HG03095 (cell line): ENCODE results near the gene URM1.

Source experiments
- ATAC-seq: cut with Tn5 transposase; IDR thresholded peaks from one replicate; pipeline ENCODE4 v1.9.1; 2021; ENCODE audit warnings: moderate library complexity; ENCODE audit not compliant: unreplicated experiment

The URM1 gene

GRCh38 chr9:128344931-128345605 is 26.1 kb upstream of the URM1 start:
- ATAC-seq, result no peak

- ATAC-seq, result no peak
Measured at GRCh38 chr9:128349125-128349524, 22.0 kb upstream of the URM1 start.

- no peak for ATAC-seq
Measured at GRCh38 chr9:128349772-128350171, 21.4 kb upstream of the URM1 start.

- no peak for ATAC-seq
Measured at GRCh38 chr9:128355451-128355850, 15.7 kb upstream of the URM1 start.

- ATAC-seq, result no peak
Measured at GRCh38 chr9:128358090-128358489, 13.1 kb upstream of the URM1 start.

- no peak for ATAC-seq
Measured at GRCh38 chr9:128358861-128359260, 12.3 kb upstream of the URM1 start.

- ATAC-seq, result no peak
Measured at GRCh38 chr9:128360826-128361225, 10.3 kb upstream of the URM1 start.

- no peak for ATAC-seq
Measured at GRCh38 chr9:128361296-128361985, 9.7 kb upstream of the URM1 start.

GRCh38 chr9:128361986-128362646 is 9.1 kb upstream of the URM1 start:
- ATAC-seq, result peak; percentile 76

GRCh38 chr9:128362774-128363173 is 8.4 kb upstream of the URM1 start:
- ATAC-seq, result no peak

GRCh38 chr9:128365525-128365924 is 5.6 kb upstream of the URM1 start:
- no peak for ATAC-seq

GRCh38 chr9:128369024-128369706 is 2.0 kb upstream of the URM1 start:
- ATAC-seq, result no peak

GRCh38 chr9:128370367-128370751 is 815 bp upstream of the URM1 start:
- no peak for ATAC-seq

- no peak for ATAC-seq
Measured at GRCh38 chr9:128371630-128372117, 500 bp downstream of the URM1 start.

- ATAC-seq, result no peak
Measured at GRCh38 chr9:128372188-128372641, 1.0 kb downstream of the URM1 start.

- ATAC-seq, result no peak
Measured at GRCh38 chr9:128372784-128373183, 1.6 kb downstream of the URM1 start.

GRCh38 chr9:128374221-128374675 is 3.1 kb downstream of the URM1 start:
- no peak for ATAC-seq

GRCh38 chr9:128375865-128376264 is 4.7 kb downstream of the URM1 start:
- ATAC-seq, result no peak

- no peak for ATAC-seq
Measured at GRCh38 chr9:128382261-128382660, 11.1 kb downstream of the URM1 start.

- no peak for ATAC-seq
Measured at GRCh38 chr9:128383007-128383753, 12.0 kb downstream of the URM1 start.

- ATAC-seq, result no peak
Measured at GRCh38 chr9:128383791-128384190, 12.6 kb downstream of the URM1 start.
